HL-60/S4 treated with retinoic acid at 250 ng/mL for 4 days and 3 days (cell line): ENCODE measurements around the gene RIPPLY2.
"Not testable (repeated sequence)": the region's sequence is repeated elsewhere in the genome, so short reads cannot be mapped to it uniquely, and the experiment has no call there.

Experiments used
- in situ Hi-C: fragments of 300-500 bp; cut with MboI; formaldehyde crosslinking; loops from 2 replicates; pipeline ENCODE4 v1.7.0; 2022; ENCODE audit warnings: low sequenced_read_pairs

The RIPPLY2 gene, protein sequence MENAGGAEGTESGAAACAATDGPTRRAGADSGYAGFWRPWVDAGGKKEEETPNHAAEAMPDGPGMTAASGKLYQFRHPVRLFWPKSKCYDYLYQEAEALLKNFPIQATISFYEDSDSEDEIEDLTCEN

DNA sequence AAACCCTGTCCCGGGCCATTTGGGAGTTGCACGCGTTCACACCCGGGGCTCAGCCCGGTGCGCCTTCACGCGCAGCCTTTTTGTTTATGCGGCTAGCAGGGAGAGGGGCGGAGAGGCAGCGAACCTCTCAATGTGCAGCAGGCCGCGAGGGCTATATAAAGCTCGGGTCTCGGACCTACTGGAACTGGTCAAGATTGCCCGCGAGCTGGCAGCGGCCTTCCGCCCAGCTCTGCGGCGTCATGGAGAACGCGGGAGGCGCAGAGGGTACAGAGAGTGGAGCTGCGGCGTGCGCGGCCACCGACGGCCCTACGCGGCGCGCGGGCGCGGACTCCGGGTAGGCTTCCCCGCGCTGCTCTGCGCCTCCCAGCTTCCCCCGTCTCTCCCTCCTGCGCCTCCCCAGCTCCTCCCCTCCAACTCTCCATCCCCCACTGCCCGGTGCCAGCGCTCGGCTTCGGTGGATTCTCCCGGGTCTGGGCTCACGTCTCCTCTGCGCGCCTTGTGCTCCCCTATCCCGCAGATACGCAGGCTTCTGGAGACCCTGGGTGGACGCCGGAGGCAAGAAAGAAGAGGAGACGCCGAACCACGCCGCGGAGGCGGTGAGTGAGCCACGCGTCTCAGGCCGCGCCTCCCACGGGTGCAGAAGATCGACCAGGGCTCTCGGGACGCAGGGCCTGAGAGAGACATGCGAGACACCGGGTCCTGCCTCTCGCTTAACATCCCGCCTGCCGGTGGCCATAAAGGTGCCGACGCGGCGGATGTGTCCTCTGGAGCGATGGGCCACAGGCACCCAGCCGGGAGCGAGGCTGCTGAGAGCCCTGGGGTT is at the start of gene RIPPLY2:
TSS of gene RIPPLY2 (plus strand) at position 183 of the 823 bp plus-strand sequence. CDS start at position 240, 57 bp downstream.
- in situ Hi-C loops, result no loop called here

DNA sequence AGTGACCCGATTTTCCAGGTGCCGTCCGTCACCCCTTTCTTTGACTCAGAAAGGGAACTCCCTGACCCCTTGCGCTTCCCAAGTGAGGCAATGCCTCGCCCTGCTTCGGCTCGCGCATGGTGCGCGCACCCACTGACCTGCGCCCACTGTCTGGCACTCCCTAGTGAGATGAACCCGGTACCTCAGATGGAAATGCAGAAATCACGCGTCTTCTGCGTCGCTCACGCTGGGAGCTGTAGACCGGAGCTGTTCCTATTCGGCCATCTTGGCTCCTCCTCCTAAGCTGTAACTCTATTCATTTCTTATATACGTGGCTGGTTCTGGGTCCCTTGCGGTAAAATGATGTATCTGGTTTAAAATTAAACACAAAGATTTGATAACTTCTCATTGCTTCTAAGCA is 49.7 kb upstream of the RIPPLY2 start:
- in situ Hi-C loops, result not testable (repeated sequence)

DNA sequence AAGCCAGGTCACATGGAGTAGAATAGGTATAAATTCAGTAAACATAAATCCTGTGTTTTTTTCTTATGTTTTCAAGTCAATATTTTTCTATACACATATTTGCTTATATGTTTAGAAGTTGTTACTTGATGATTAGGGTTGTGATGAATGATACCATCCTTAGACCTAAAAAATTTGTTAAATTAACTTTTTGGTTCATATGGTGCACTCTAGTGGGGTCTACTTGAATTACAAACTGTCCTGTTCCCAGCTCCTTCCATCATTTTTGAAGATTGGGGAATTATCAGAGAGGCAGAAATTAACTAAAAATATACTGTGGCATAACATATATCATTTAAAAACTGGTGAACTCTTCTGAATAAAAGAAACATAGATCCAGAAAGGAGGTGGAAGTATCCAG is 48.3 kb upstream of the RIPPLY2 start:
- in situ Hi-C loops, result no loop called here

DNA sequence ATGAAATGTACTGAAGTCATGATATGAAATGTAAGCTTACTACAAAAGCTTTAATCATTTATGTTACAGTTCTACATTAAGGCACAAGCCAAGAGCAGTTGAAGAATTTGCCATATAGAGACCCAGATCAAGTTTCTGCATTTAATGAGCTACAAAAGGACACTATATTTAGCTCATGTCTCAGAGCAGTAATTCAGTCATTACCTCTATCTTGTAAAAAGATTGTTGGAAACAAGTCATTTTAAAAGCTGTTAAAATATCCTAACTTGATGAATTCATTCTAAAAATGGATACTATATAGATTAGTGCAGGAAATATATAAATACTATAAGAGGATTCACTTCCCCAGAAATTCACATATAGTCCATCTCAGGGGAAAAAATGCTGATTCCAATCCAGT is 45.2 kb upstream of the RIPPLY2 start:
- in situ Hi-C loops, result no loop called here

DNA sequence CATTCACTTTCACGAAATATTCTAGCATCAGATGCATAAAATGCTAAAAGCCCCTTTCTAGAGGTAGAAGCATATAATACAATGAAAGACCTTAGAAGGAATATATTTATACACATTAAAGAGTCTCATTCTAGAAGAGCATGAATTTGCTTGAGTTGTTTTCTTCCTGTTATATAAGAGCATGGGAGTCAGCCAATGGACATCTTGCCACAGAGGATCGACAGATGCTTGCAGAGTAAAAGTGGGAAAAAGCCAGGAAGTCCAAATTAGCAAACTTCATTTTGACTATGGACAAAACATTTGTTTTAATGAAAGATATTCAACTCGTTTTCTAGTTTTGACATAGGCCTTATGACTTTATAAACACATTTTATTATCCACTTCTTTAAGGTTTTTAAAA is 44.2 kb upstream of the RIPPLY2 start:
- in situ Hi-C loops, result no loop called here

DNA sequence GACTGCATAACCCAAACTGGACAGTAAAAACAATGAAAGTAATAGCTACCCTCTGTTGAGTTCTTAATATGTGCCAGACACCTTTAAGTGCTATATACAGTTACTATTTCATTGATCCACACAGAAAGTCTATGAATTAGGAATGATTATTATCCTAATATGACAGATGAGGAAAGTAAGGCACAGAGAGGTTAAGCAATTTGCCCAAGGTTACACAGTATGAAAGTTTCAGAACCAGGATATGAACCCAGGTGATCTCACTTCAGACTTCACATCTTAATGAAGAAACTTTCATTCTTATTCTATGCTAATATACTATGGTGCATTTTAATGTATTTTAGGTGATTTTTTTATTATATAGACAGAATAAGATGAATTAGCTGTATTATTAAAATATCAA is 40.6 kb upstream of the RIPPLY2 start:
- in situ Hi-C loops, result no loop called here

DNA sequence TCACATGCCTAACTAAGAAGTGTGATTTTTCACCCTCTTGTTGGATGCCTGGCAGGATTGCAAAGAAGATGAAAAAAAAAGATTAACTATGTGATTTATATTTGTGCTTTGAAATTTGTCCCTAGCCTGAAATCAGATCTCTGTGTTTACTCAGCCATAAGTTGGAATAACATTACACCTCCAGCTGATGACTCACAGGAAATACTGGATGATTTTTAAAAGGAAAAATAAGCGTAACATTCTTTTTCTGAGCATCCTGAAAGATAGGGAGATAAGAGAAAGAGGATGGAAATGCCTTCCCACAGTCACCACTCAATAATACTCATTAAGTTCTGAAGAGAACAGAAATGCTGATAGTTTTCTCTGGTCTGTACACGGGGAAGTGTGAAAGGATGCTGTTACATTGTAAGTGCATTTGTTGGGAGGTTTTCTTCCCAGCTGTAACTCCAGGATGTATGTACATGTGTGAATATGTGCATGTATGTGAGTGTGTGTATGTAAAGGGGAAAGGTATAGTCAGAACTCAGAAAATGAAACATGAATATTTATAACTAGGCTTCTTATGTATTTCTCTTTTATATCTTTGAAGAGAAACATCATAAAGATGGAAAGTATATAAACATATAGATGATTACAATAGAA is 37.4 kb upstream of the RIPPLY2 start:
- in situ Hi-C loops, result no loop called here

DNA sequence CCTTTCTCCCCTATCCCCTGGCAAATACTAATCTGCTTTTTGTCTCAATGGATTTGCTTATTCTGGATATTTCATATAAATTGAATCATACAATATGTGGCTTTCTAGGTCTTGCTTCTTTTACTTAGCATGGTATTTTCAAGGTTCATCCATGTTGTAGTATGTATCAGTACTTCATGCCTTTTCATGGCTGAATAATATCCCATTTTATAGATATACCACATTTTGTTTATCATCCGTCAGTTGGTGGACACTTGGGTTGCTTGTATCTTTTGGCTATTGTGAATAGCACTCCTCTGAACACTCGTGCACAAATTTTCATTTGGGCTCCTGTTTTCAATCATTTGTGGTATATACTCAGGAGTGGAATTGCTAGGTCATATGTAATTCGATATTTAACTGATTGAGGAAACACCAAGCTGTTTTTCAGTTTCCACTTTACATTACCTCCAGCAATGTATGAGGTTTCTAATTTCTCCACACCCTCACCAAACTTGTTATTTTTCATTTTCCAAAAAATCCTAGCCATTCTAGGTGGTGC is 30.5 kb upstream of the RIPPLY2 start:
- in situ Hi-C loops, result no loop called here

DNA sequence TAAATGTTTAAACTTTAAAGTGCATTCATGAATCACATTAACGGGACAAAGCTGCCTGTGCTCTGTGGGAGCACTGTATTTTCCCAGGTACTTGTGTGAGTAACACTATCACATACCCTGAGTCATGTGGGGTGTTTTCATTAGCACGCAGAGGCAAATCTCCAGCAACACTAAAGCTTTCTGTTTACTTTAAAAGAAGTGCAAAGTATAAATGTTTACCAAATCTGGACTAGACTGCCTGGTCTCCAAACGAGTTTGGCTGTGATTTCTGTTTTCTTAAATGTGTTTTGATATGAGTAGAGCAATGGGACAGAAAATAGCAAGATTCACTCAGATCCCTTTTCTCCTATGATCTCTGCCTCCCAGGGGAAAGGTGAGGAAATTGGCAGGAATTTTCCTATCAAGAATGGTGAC is 28.8 kb upstream of the RIPPLY2 start:
- in situ Hi-C loops, result no loop called here

DNA sequence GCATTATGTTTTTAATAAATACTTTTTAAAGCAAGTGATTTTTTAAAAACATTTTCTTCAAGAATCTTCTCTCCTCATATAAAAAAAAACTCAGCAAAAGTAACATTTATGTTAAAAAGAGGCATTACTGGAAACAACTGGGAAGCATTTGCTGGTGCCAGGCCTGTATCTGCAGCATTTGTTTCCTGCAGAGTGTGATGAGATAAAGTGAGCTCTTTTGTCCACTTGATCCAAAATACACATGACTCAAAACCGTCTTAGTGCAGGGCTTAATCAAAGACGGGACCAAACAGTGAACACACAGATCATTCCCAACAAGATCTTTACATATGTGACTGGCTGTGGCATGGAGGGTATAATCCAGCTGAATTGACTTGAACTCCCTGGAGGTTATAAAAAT is 28.3 kb upstream of the RIPPLY2 start:
- in situ Hi-C loops, result no loop called here

DNA sequence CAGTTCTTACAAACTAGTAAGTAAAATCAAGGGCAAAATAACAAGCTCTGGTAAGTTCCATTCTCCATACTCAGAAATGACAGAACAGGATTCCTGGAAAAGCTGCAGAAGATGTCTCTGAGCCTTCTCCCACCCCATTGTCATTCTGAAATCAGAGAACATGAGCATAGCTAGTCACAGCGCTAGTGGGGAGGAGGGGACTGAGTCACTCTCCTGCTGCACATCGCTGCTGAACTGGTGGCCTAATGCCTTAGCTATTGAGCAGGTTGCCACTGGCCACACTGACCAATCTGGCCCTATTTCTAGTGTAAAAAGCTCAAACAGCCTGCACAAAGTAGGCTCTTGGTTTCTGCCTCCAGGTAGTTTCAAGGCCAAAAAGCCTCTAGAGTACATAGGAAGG is 26.1 kb upstream of the RIPPLY2 start:
- in situ Hi-C loops, result no loop called here

DNA sequence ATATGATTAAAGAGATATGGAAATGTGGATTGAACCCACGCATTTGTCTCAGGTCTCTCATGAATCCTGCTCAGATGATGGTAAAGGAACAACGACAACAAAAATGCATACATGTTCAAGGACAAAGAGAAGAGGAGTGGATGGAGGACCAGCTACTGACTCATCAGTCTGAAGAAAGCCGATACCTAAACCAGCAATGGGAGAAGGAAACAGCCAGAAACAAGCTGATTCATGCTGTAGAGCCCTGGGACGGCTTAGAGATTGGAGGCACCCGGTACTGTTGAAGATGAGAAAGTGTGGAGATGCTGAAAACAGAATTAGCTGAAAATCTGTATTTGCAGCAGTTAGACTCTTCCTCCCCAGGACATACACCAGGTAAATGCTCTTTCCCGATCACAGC is 14.4 kb upstream of the RIPPLY2 start:
- in situ Hi-C loops, result no loop called here

DNA sequence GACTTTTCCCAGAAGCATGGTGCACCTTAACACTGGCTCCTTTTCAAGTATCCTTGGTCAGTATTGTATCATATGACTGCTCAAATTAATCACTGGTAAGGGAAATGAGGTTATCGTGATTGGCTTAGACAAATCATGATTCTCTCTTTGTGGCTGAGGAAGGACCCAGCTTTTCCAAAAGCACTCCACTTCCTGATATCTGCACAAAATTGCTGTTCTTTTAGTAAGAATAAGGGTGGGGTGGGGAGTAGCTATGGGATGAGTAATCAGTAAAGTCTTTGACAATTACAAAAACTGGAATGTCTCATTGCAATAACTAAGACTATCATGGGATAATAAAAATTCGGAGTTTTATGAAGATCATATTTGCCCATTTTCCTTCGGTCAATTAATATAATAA is 9.0 kb upstream of the RIPPLY2 start:
- in situ Hi-C loops, result no loop called here

DNA sequence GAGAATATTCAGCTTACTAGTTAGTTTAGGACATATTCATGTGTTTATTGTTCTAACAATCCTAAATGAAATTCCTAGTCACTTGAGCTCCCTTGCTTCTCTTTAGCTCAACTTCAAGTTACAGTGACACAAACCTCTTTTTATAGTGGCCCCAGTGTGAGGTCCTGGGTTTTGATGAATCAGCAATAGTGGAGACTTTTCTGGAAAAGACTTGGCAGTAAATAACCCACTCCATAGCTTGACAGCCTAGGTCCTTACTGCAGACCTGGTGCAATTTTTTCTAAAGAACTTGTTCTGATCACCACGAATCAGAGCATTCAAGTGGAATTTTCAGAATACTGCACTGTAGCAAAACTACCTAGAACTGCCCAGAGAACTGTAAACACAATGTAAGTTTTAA is 6.9 kb upstream of the RIPPLY2 start:
- in situ Hi-C loops, result no loop called here

DNA sequence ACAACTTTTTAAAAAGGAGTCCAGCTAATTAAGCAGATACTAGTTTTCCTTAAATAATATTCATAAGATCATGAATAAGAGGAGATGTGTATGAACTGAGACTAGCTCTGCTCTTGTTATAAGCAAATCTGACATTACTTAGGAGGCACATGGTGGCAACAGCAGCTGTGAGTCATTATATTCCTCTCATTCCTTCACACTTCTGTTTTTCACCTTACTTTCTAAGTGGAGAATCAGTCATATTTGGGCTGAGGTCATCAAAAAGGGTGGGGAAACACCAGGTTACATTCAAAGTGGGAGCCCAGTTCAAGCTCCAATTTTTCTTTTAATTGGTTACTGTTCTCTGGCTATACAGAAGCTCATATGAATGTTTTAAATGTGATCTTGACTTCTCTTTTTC is 6.0 kb upstream of the RIPPLY2 start:
- in situ Hi-C loops, result no loop called here

DNA sequence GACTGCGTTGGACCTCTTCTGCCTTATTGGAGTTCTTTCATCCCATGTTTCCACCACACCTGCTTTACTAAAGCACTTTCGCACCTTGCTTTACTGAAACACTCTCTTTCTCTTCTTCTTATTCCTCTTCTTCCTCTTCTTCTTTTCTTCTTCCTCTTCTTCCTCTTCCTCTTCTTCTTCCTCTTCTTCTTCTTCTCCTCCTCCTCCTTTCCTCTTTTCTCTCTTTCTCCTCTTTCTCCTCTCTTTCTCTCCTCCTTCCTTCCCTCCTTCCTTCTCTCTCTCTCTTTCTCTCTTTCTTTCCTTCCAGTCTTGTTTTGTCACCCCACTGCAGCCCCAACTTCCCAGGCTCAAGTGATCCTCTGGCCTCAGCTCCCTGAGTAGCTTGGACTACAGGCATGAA is 4.0 kb upstream of the RIPPLY2 start:
- in situ Hi-C loops, result no loop called here

DNA sequence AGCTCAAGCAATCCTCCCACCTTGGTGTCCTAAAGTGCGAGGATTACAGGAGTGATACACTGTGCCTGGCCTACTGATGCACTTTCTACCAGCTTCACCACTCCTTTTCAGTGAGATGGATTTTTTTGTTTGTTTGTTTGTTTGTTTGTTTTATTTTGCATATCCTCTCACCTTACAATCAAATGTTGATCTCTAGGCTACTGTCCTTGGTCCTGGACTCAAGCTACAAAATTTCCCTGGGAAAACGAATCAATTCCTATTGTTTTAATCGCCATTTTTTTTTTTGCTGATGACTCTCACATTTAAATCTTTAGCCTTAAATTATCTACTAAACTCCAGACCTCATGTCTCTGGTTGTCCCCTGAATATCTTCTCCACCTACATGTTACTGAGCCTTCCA is 3.5 kb upstream of the RIPPLY2 start:
- in situ Hi-C loops, result no loop called here

DNA sequence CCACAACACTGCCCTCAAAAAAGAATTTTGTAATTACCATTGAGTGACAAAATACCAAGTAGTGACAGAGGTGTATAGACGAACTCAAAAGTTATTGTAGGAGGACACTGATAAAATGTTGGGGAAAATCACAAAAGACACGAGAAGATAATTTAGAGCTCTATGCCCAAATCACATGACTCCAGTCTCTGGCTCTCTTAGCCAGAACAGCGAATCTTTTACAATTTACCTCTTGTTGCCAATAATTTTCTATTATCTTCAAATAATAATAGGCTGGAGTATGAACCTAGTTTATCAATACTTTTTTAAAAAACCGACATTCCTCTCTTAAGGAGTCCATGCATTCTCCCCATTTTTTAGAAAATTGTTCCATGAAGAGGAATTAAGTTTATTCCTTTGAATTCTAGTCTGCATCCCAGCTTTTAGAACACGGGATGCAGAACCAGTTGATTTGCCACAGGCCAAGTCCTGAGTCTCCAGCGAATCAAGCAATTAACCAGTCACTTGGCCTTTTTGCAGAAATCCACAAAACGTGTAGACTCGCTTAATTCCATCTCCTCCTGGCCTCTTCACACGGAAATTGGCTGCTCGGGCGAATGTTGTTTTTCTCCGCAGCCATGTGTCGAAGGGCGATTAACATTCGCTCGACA is 507 bp upstream of the RIPPLY2 start:
- in situ Hi-C loops, result no loop called here

DNA sequence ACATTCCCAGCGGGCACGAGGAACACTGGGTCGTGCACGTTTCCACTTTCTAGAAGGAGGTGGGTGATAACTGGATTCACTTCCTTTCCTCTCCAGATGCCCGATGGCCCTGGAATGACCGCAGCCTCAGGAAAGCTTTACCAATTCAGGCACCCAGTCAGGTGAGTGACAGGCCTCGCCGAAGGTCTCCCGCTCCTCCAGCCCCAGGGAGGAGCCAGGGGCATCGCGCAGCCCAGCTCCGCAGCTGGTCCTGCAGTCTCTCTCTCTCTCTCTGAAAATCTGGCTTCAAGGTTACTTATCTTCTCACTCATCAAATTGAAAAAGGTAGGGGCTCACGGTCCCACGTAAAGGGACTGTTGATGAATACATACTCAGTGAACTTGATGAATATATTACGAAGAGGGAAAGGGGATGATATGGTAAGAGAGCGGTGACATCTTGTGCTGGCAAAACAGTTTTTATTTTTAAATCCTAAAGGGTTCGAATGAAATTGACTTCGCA is 891 bp downstream of the RIPPLY2 start:
- in situ Hi-C loops, result no loop called here

DNA sequence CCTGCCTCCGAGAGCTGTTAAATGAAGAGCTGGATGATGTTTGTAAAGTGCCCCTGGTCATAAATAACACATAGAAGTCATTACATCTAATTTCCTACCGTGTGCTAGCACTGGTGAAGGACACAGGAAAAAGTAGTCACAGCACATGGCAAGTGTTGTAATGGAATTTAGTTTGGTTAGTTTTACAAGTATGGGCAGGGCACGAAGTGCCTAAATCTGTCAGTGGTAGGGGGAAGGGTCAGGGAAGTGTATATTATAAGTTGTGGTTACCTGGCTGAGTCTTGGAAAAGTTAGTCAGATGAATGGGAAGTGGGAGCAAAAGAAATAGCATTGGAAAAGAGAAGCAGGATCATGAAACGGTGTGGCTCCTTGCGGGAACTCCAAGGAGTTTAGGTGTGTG is 1.6 kb downstream of the RIPPLY2 start:
- in situ Hi-C loops, result no loop called here
